Fibroblast of villous mesenchyme (primary cell): Measurements from ENCODE around the gene DNAJC5G. TPM values are rescaled to one million over a fixed set of nuclear protein-coding genes. Genes with fewer than 3 reads are reported as not detected.

Source experiments
- DNase-seq: peaks from one replicate; pipeline ENCODE4 v3.0.0-alpha.2; 2010; ENCODE audit warnings: low read depth
- H3K4me3 ChIP-seq: 2 replicates; pipeline ENCODE4 v1.5.1; 2011; ENCODE audit warnings: low read depth, mild to moderate bottlenecking, low read length
- CTCF ChIP-seq: IDR thresholded peaks from 2 replicates; pipeline ENCODE4 v1.5.1; 2012; ENCODE audit warnings: low read depth, mild to moderate bottlenecking, low read length; ENCODE audit not compliant: insufficient read depth
- total RNA-seq: library from RNA; depleted of rRNA; stranded (reverse); fragments of >200 nt; gene quantifications from 2 replicates; pipeline ENCODE4 v1.2.3, GENCODE V29; 2012

The DNAJC5G gene
- total RNA-seq, 1 donor, result not detected

- no peak for DNase-seq
- H3K4me3 ChIP-seq, result no peak overlapping the region
- no peak for TF ChIP-seq CTCF
Observed at GRCh38 chr2:27278010-27278409, 2.8 kb downstream of the DNAJC5G start.

GRCh38 chr2:27280826-27281225 lies 5.6 kb downstream of the DNAJC5G start:
- TF ChIP-seq CTCF, result no peak
- no peak for DNase-seq
- no peak overlapping the region for H3K4me3 ChIP-seq

GRCh38 chr2:27281442-27281841 lies 6.2 kb downstream of the DNAJC5G start:
- DNase-seq, result no peak
- no peak for TF ChIP-seq CTCF
- no peak overlapping the region for H3K4me3 ChIP-seq

GRCh38 chr2:27281855-27282559 lies 6.8 kb downstream of the DNAJC5G start, which contains the start of gene TRIM54:
Gene TRIM54, plus strand, starts transcription at chr2:27282429. Its CDS starts 303 bp downstream, at chr2:27282732.
- TF ChIP-seq CTCF, result no peak
- H3K4me3 ChIP-seq, result no peak within 1 kb of the TSS
- DNase-seq, result peak; percentile 26

- TF ChIP-seq CTCF, result no peak
- no peak overlapping the region for H3K4me3 ChIP-seq
- DNase-seq, result no peak
Observed at GRCh38 chr2:27282892-27283291, 7.7 kb downstream of the DNAJC5G start.

GRCh38 chr2:27284996-27285395 lies 9.8 kb downstream of the DNAJC5G start:
- no peak overlapping the region for H3K4me3 ChIP-seq
- no peak for TF ChIP-seq CTCF
- no peak for DNase-seq

- H3K4me3 ChIP-seq, result no peak overlapping the region
- TF ChIP-seq CTCF, result no peak
- no peak for DNase-seq
Observed at GRCh38 chr2:27285481-27285880, 10.2 kb downstream of the DNAJC5G start.
